Astrocyte (in vitro differentiated cells and primary cell): ENCODE data around the gene DOK7.

ENCODE experiments used
- CTCF ChIP-seq: IDR thresholded peaks from 2 replicates; pipeline ENCODE4 v1.5.1; 2011; ENCODE audit warnings: low read depth, mild to moderate bottlenecking, inconsistent platforms, low read length, moderate library complexity; ENCODE audit not compliant: insufficient read depth
- EZH2 ChIP-seq: IDR thresholded peaks from 2 replicates; pipeline ENCODE4 v1.6.1; 2012; ENCODE audit warnings: mild to moderate bottlenecking, low read length, inconsistent platforms; ENCODE audit not compliant: insufficient read depth

GRCh38 chr4:3516836-3517730 lies 54.0 kb downstream of the DOK7 start:
- TF ChIP-seq CTCF (no peak), EZH2 (no peak)
